ENCODE measurements around the gene ADGRL2. TPM values are rescaled to one million over a fixed set of nuclear protein-coding genes. Genes with fewer than 3 reads are reported as not detected.

ADGRL2 gene
- 93.4 and 95.4 TPM in 2 replicates for total RNA-seq

GRCh38 chr1:81800695-81801650 lies at the start of gene ADGRL2:
ADGRL2 (plus strand) TSS chr1:81800934; CDS start chr1:81836985, 36,051 bp downstream.

